A549 (cell line): ENCODE results near the gene RGS4. TPM values are rescaled to one million over a fixed set of nuclear protein-coding genes. Genes with fewer than 3 reads are reported as not detected.

Experiments
- ATAC-seq, 2 experiments: fragments of 200-7000 bp in 1 of 2; fragments of >200 bp in 1 of 2; cut with Nextera tagmentation in 1 of 2; cut with Tn5 transposase in 1 of 2; 3 replicates each; pipeline versions ENCODE4 v1.8.0 to v1.9.1; 2018 to 2020; ENCODE audit warnings: mild to moderate bottlenecking in 1 of 2, moderate library complexity in 1 of 2
- CTCF ChIA-PET: fragments of 300-600 bp; sonication (Branson Sonifier 250); formaldehyde crosslinking; extraction: SDS; loops from one replicate; lab custom pipeline; 2021; ENCODE audit warnings: antibody characterized with exemption, inconsistent platforms; lab: Yijun Ruan, JAX
- POLR2A ChIA-PET: fragments of 350-600 bp; formaldehyde crosslinking; extraction: SDS; loops from one replicate; lab custom pipeline; 2021; ENCODE audit warnings: antibody characterized with exemption, inconsistent platforms; lab: Yijun Ruan, JAX
- DNase-seq, 2 experiments: peaks; one replicate each; pipeline versions ENCODE4 v3.0.0 to v3.0.0-alpha.2; 2011 to 2016; ENCODE audit warnings: low read depth in 1 of 2, low spot score in 1 of 2
- FAIRE-seq: peaks from 2 replicates; lab custom pipeline; 2011; peaks lifted over from hg19 to GRCh38; lab: Jason Lieb, UNC
- H3K27ac ChIP-seq, 2 experiments: fragments of >200 bp; sonication (Bioruptor Twin); formaldehyde crosslinking; 3 replicates each; pipeline ENCODE4 v1.5.1; 2016 to 2017
- H3K4me1 ChIP-seq: fragments of >200 bp; sonication (Bioruptor Twin); formaldehyde crosslinking; 3 replicates; pipeline ENCODE4 v1.6.1; 2016
- H3K4me2 ChIP-seq: fragments of >200 bp; sonication (Bioruptor Twin); formaldehyde crosslinking; 3 replicates; pipeline ENCODE4 v1.6.1; 2016
- H3K4me3 ChIP-seq: fragments of >200 bp; sonication (Bioruptor Twin); formaldehyde crosslinking; 3 replicates; pipeline ENCODE4 v1.5.1; 2016
- H3K9me3 ChIP-seq: fragments of >200 bp; sonication (Bioruptor Twin); formaldehyde crosslinking; 3 replicates; pipeline ENCODE4 v1.6.1; 2016
- BHLHE40 ChIP-seq: IDR thresholded peaks from 2 replicates; pipeline ENCODE4 v1.6.1; 2012; ENCODE audit warnings: low read depth, low read length, inconsistent platforms
- CBX2 ChIP-seq: fragments of 200-600 bp; sonication (generic); IDR thresholded peaks from 2 replicates; pipeline ENCODE4 v1.6.1; 2016; ENCODE audit warnings: low read depth, mild to moderate bottlenecking, borderline replicate concordance
- CEBPB ChIP-seq, 2 experiments: fragments of >200 bp in 1 of 2; sonication (Bioruptor Twin) in 1 of 2; formaldehyde crosslinking in 1 of 2; IDR thresholded peaks; 2 replicates each; pipeline ENCODE4 v1.6.1; 2012 to 2016
- EHMT2 ChIP-seq: fragments of 200-600 bp; sonication (generic); IDR thresholded peaks from 2 replicates; pipeline ENCODE4 v1.6.1; 2016; ENCODE audit warnings: antibody characterized with exemption, low read depth, mild to moderate bottlenecking, moderate library complexity
- EP300 ChIP-seq, 2 experiments: fragments of >200 bp; sonication (Bioruptor Twin); formaldehyde crosslinking; IDR thresholded peaks; 2 replicates in 1 of 2; 3 replicates in 1 of 2; pipeline ENCODE4 v1.6.1; 2016 to 2017
- FOSB ChIP-seq: fragments of 250-450 bp; sonication (Bioruptor Pico); IDR thresholded peaks from 2 replicates; pipeline ENCODE4 v1.5.0; 2020; ENCODE audit warnings: mild to moderate bottlenecking, moderate library complexity
- FOXS1 ChIP-seq: fragments of 250-450 bp; sonication (Bioruptor Pico); IDR thresholded peaks from 2 replicates; pipeline ENCODE4 v1.5.0; 2020; ENCODE audit warnings: mild to moderate bottlenecking, moderate library complexity
- HDAC2 ChIP-seq: fragments of 200-600 bp; sonication (generic); IDR thresholded peaks from 2 replicates; pipeline ENCODE4 v1.6.1; 2016
- HEYL ChIP-seq: fragments of 250-450 bp; sonication (Bioruptor Pico); IDR thresholded peaks from 2 replicates; pipeline ENCODE4 v1.8.0; 2021; ENCODE audit warnings: mild to moderate bottlenecking, moderate library complexity
- HOXB13 ChIP-seq: fragments of 250-450 bp; sonication (Bioruptor Pico); IDR thresholded peaks from 2 replicates; pipeline ENCODE4 v1.5.0; 2020; ENCODE audit warnings: low read depth, mild to moderate bottlenecking, moderate library complexity
- HOXB5 ChIP-seq: fragments of 250-450 bp; sonication (Bioruptor Pico); IDR thresholded peaks from 2 replicates; pipeline ENCODE4 v1.5.0; 2020; ENCODE audit warnings: mild to moderate bottlenecking, moderate library complexity
- JUN ChIP-seq, 2 experiments: fragments of >200 bp; sonication (Bioruptor Twin); formaldehyde crosslinking; IDR thresholded peaks; 2 replicates in 1 of 2; 3 replicates in 1 of 2; pipeline ENCODE4 v1.6.1; 2016 to 2017
- MAFK ChIP-seq: fragments of 450-650 bp; IDR thresholded peaks from 2 replicates; pipeline ENCODE4 v1.6.1; 2014; ENCODE audit not compliant: partially characterized antibody
- MYC ChIP-seq: IDR thresholded peaks from 2 replicates; pipeline ENCODE4 v1.6.1; 2012; ENCODE audit warnings: mild to moderate bottlenecking, inconsistent platforms, low read length, improper control_type of control experiment, borderline replicate concordance
- PHF8 ChIP-seq: fragments of 200-600 bp; sonication (generic); IDR thresholded peaks from 2 replicates; pipeline ENCODE4 v1.6.1; 2016; ENCODE audit warnings: low read depth, mild to moderate bottlenecking, antibody characterized with exemption, moderate library complexity, borderline replicate concordance
- RAD21 ChIP-seq, 2 experiments: fragments of >200 bp in 1 of 2; sonication (Bioruptor Twin) in 1 of 2; formaldehyde crosslinking in 1 of 2; IDR thresholded peaks in 1 of 2; conservative IDR thresholded peaks in 1 of 2; 2 replicates in 1 of 2; 3 replicates in 1 of 2; pipeline ENCODE4 v1.6.1; 2012 to 2018; ENCODE audit warnings: inconsistent platforms in 1 of 2
- TFCP2L1 ChIP-seq: fragments of 250-450 bp; sonication (Bioruptor Pico); IDR thresholded peaks from 2 replicates; pipeline ENCODE4 v1.5.0; 2021; ENCODE audit warnings: mild to moderate bottlenecking
- ZC3H11A ChIP-seq: fragments of 450-650 bp; IDR thresholded peaks from 2 replicates; pipeline ENCODE4 v1.6.1; 2014; ENCODE audit warnings: antibody characterized with exemption, mild to moderate bottlenecking
- ZNF302 ChIP-seq: fragments of 250-450 bp; sonication (Bioruptor Pico); IDR thresholded peaks from 2 replicates; pipeline ENCODE4 v1.9.0; 2021; ENCODE audit warnings: inconsistent platforms, mild to moderate bottlenecking, moderate library complexity
- ZSCAN20 ChIP-seq: fragments of 250-450 bp; sonication (Bioruptor Pico); IDR thresholded peaks from 2 replicates; pipeline ENCODE4 v1.8.0; 2022; ENCODE audit warnings: mild to moderate bottlenecking, moderate library complexity
- WGBS: methylation state at CpG from one replicate; pipeline ENCODE4 v1.1.6; 2017; ENCODE audit errors: missing lambda C conversion rate; 5-methylcytosine and 5-hydroxymethylcytosine counted together
- polyA minus RNA-seq: library from RNA; depleted of rRNA, polyadenylated mRNA; stranded (reverse); fragments of >200 nt; gene quantifications from 2 replicates; pipeline ENCODE4 v1.2.3, GENCODE V29; 2011; rRNA and poly(A)+ RNA removed
- polyA plus RNA-seq, 4 experiments: library from polyadenylated mRNA; depleted of rRNA in 3 of 4; stranded (reverse); fragments of >200 nt; fragmentation: RNase III in 1 of 4; extraction: RNeasy Plus Mini Kit Qiagen cat#74134 plus additional on column Dnase treatment in 1 of 4; gene quantifications; 2 replicates in 3 of 4; 3 replicates in 1 of 4; pipeline ENCODE4 v1.2.3, GENCODE V29; 2011 to 2017
- TF ChIP-seq, protein P1 (sequence below): IDR thresholded peaks from 2 replicates; pipeline ENCODE4 v1.6.1; 2012; ENCODE audit warnings: low read depth, borderline replicate concordance
- TF ChIP-seq, protein P2 (sequence below): IDR thresholded peaks from 2 replicates; pipeline ENCODE4 v1.6.1; 2012
- TF ChIP-seq, protein P3 (sequence below): fragments of >200 bp; sonication (Bioruptor Twin); formaldehyde crosslinking; IDR thresholded peaks from 3 replicates; pipeline ENCODE4 v1.5.1; 2016

RGS4 gene
- polyA plus RNA-seq (2011; rRNA removed) = 0.05 and 0.07 TPM in 2 replicates
- polyA plus RNA-seq (2012; cell fraction: cytosol; rRNA removed) = not detected in 2 replicates
- polyA plus RNA-seq (2012; cell fraction: nucleus; rRNA removed) = not detected in 2 replicates
- polyA plus RNA-seq (2017; fragmentation: RNase III; extraction: RNeasy Plus Mini Kit Qiagen cat#74134 plus additional on column Dnase treatment) = 0.03 TPM in 1 of 3 replicates, not detected in the others
- not detected in 2 replicates for polyA minus RNA-seq

DNA sequence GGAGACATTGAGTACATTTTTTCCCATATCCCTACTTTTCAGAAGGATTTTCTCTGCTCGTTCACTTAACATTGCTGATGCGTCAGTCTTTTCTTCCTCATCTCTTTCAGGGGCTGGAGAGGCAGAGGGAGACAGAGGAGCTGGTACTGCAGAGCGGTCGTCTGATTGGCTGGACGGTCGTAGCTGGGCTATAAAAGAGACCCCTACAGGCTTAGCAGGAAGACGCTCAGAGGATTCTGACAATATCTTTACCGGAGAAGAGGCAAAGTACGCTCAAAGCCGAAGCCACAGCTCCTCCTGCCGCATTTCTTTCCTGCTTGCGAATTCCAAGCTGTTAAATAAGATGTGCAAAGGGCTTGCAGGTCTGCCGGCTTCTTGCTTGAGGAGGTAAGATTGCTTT is at the start of gene RGS4:
Gene RGS4 (plus strand): TSS at position 220 of the 400 bp plus-strand sequence. CDS start 124 bp downstream, at position 344.
- ChIA-PET POLR2A (interaction anchor here (0.7 kb wide), 1 partner anchor 8 kb away, joined by 3 read pairs; no protein-coding TSS in a partner anchor), CTCF (interaction anchor here (0.8 to 2.3 kb wide), 4 partner anchors 106 to 246 kb away, joined by 3 to 8 read pairs (median 6); no protein-coding TSS in a partner anchor)
- ATAC-seq (peak; percentile 42 to 81; a peak in 4 of 6 replicates), DNase-seq (peak in 1 of 2 experiments; percentile 29), FAIRE-seq (no peak)
- WGBS = 13% methylated on average over 13 of the region's 13 CpGs
- no peak for TF ChIP-seq ZSCAN20 (CRISPR knock-in tag)
- TF ChIP-seq, protein P1, sequence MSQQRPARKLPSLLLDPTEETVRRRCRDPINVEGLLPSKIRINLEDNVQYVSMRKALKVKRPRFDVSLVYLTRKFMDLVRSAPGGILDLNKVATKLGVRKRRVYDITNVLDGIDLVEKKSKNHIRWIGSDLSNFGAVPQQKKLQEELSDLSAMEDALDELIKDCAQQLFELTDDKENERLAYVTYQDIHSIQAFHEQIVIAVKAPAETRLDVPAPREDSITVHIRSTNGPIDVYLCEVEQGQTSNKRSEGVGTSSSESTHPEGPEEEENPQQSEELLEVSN = no peak
- no peak for TF ChIP-seq CBX2
- no peak for TF ChIP-seq TFCP2L1 (CRISPR knock-in tag)
- no peak for TF ChIP-seq ZNF302
- TF ChIP-seq JUN (IDR thresholded peaks at IDR 0.05) = no peak
- TF ChIP-seq MYC = no peak
- TF ChIP-seq PHF8 = no peak
- no peak for TF ChIP-seq HEYL
- no peak for TF ChIP-seq HOXB5 (CRISPR knock-in tag)
- no peak for TF ChIP-seq FOXS1 (CRISPR knock-in tag)
- H3K4me1 ChIP-seq = no peaks in the 10 kb centered on the region
- no peaks in the 10 kb centered on the region for H3K9me3 ChIP-seq
- H3K4me3 ChIP-seq = no peak within 1 kb of the TSS
- no peak within 1 kb of the TSS for H3K27ac ChIP-seq
- peak within 1 kb of the TSS; percentile 24; the same call in 1 of the 3 replicates for H3K4me2 ChIP-seq

DNA sequence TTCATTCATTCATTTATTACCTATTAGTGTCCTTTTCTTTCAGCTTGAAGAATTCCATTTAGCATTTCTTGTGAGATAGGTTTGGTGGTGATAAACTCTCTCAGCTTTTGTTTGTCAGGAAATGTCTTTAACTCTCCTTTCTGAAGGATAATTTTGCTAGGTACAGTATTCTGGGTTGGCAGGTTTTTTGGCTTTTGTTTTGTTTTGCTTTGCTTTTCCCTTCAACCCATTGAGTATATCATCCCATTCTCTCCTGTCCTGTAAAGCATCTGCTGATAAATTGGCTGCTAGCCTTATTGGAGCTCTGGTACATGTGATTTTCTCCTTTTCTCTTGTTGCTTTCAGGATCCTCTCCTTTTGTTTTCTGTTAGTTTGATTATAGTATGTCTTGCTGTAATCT is 47.0 kb upstream of the RGS4 start:
- Histone ChIP-seq H3K4me3 (no peak overlapping the region), H3K27ac (no peak overlapping the region), H3K9me3 (no peaks in the 10 kb centered on the region; the same call in 2 of the 3 replicates)
- ATAC-seq = no peak
- TF ChIP-seq HOXB13 (CRISPR knock-in tag) = no peak
- no peak for TF ChIP-seq HDAC2
- TF ChIP-seq HOXB5 (CRISPR knock-in tag) = no peak
- TF ChIP-seq EP300 (IDR thresholded peaks at IDR 0.05) = no peak
- no peak for TF ChIP-seq MAFK
- TF ChIP-seq, protein P2, sequence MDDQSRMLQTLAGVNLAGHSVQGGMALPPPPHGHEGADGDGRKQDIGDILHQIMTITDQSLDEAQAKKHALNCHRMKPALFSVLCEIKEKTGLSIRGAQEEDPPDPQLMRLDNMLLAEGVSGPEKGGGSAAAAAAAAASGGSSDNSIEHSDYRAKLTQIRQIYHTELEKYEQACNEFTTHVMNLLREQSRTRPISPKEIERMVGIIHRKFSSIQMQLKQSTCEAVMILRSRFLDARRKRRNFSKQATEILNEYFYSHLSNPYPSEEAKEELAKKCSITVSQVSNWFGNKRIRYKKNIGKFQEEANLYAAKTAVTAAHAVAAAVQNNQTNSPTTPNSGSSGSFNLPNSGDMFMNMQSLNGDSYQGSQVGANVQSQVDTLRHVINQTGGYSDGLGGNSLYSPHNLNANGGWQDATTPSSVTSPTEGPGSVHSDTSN = no peak
- TF ChIP-seq RAD21 (conservative IDR thresholded peaks at IDR 0.05 in 1 of 2, IDR thresholded peaks at IDR 0.05 in 1 of 2) = no peak
- no peak for TF ChIP-seq EHMT2
- TF ChIP-seq ZC3H11A = no peak
- TF ChIP-seq, protein P3, sequence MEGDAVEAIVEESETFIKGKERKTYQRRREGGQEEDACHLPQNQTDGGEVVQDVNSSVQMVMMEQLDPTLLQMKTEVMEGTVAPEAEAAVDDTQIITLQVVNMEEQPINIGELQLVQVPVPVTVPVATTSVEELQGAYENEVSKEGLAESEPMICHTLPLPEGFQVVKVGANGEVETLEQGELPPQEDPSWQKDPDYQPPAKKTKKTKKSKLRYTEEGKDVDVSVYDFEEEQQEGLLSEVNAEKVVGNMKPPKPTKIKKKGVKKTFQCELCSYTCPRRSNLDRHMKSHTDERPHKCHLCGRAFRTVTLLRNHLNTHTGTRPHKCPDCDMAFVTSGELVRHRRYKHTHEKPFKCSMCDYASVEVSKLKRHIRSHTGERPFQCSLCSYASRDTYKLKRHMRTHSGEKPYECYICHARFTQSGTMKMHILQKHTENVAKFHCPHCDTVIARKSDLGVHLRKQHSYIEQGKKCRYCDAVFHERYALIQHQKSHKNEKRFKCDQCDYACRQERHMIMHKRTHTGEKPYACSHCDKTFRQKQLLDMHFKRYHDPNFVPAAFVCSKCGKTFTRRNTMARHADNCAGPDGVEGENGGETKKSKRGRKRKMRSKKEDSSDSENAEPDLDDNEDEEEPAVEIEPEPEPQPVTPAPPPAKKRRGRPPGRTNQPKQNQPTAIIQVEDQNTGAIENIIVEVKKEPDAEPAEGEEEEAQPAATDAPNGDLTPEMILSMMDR = no peak
- no peak for TF ChIP-seq ZNF302
- no peak for TF ChIP-seq BHLHE40
- no peak for TF ChIP-seq FOSB (CRISPR knock-in tag)
- no peak for TF ChIP-seq CEBPB (IDR thresholded peaks at IDR 0.05)
- TF ChIP-seq, all 56 proteins: peak for 0
- ChIA-PET CTCF (no interaction called here), POLR2A (no interaction called here)
- Histone ChIP-seq H3K4me2 (no peak overlapping the region), H3K4me1 (no peaks in the 10 kb centered on the region)
- FAIRE-seq (no peak), DNase-seq (no peak)
